GM18502 (cell line): ENCODE data around the gene TFB2M.

Experiments
- ATAC-seq: cut with Tn5 transposase; IDR thresholded peaks from one replicate; pipeline ENCODE4 v1.9.1; 2021; ENCODE audit warnings: mild to moderate bottlenecking; ENCODE audit not compliant: unreplicated experiment, poor library complexity

TFB2M gene

DNA sequence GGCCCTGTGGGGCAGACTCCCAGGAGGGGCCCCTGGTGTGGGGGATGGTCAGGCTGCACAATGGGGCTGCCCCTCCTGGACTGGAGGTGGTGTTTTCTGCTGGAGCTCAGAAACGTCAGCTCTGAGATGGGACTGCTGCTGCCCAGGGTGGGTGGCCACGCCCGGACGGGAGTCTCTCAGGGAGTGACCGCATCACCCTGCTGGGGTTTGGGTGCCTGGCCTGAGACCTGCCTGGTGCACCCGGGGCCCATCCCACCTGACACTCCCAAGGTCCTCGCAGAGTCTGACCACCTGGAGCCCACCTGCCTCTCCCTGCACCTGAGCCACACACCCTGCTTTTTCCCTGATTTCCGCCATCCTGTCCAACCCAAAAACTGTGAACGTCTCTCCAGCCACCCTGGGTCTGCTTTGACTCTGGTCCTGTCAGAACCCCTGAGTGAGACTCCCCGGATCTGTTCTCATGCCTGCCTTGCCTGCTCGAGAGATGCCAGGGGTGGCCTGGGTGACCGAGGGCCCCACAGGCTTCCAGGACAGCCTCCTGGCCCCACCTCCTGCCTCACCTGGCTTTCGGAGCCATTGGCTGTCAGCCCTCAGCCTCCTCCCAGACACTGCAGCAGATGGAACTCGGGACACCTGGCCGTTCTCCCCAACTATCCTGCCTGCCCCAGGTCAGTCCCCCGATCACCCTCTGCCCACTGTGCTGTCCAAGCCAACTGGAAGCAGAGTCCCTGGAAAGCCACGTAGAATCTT, 47.4 kb downstream of the TFB2M start:
- ATAC-seq: no peak

DNA sequence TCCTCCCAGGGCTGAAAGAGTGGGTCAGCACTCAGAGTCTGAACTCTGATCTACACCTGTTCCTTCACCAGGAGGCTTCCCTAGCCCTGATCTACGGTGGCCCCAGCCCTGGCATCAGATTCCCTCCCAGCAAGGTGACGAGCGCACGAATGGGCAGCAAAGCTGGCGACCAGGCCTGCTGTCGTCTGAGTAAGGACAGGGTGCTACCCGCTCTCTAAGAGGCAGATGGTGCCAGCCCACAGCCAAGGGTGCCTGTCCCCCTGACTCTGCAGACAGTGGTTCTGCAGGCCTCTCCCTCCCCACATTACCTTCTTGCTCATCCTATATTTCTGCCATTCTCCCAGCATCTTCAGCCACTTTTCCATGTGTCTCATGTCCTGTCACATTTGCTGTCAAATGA, 48.7 kb downstream of the TFB2M start:
- ATAC-seq: no peak

DNA sequence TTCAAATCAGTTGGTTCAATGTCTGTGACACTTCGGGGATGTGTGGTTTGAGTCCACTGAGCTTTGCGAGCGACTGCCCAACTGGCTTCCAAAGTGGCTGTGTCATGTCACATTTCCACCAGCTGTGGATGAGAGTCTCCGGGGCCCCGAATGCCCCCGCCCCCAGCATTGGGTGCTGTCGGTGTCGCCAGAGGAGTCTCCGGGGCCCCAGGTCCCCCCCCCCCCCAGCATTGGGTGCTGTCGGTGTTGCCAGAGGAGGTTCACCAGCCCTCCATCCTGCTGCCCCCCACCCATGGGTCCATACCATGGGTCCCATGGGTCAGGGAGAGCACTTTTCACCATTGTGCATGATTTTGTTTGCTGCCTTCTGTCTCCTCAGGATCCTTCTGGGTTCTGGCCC, 49.9 kb downstream of the TFB2M start:
- ATAC-seq: no peak

DNA sequence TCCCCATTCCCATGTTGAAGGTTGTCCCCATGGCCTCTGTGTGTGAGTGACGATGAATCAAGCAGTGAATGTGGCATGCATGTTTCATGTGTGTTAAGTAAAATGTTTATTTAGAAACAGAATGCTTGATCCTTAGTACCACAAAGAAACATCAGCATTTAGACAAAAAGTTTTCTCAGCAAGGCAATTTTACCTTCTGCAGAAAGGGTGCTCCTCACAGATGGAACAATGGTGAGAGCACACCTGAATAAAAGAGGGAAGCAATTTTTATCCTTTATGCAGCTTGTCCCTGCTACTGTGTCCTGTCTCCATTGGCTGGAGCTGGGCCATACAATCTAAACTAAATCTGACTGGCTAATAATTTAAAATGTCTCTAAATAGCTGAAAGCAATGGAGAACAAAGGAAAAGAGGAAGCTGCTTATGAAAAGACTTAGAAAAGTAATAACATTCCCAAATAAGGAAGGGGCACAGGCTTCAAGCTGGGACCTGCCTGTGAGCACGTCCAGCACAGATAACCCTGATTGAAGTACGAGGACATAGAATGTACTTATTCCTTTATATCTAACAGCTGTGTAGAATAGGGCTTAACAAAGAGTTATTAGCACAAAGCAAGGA, 50.6 kb downstream of the TFB2M start:
- no peak for ATAC-seq

DNA sequence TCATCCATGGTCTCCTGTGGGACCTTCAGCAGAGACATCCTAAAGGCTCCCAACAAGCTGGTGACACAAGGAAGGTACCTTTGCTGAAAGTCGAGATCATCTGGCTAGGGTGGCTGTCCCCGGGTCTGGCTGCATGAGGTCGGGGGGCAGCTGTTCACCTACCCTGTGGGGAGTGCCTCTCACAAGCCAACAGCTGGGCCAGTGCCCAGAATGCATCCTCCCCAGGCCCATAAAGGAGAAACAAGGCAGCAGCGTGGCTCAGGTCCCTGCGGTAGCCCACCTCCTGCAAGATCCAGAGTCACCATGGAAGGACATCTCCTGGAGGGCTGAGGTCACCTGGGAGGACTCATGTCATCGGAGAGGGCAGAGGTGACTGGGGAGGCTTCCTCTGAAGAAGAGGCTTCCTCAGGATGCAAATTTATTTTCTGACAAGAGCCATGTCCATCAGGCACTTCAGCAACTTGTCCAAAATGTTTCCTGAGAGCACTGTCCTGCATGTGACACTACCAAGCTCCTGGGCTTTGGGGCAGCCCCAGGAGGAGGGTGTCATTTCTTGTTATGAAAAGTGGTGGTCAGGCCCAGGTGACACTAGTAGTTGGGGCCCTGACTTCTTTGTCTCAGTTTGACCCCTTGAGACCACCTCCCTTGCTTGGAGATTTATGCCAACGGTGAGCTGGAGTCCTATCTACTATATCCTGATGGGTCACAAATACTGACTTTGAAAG, 52.3 kb downstream of the TFB2M start:
- no peak for ATAC-seq

DNA sequence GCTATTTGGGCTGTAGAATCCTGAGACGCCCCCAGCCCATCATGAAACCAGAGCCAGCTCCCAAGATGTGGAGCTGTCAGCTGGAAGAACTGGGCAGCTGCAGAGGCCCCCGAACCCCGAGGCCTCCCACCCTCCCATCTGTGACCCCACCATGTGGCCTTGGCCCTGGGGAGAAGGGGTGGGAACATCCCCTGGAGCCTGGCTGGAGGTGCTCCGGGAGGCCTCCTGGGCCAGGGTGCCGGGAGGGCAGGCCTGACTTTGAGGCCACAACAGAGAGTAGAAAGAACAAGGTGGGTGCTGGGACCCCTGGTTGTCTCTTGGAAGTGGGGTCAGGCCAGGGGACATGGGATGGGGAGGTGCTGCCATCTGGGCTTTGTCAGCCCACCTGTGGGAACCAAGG, 53.0 kb downstream of the TFB2M start:
- ATAC-seq: no peak

DNA sequence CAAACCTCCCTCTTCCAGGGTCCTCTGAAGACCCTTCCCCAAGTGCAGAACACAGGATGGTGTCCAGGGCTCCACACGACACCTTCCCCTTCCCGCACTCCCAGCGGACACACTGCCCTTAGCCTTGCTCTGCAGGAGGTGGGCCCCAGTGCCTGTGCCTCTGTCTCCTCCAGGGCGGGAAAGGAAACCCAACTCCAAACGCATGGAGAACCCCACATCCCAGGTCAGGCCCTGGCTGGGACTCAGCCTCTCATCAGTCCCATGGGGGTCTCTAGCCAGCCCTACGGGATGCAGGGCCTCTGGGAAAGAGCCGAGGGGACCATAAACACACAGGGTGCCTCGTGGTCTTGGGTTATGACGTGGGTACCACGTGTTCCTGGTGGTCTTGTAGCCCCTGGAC, 53.4 kb downstream of the TFB2M start:
- ATAC-seq: no peak

DNA sequence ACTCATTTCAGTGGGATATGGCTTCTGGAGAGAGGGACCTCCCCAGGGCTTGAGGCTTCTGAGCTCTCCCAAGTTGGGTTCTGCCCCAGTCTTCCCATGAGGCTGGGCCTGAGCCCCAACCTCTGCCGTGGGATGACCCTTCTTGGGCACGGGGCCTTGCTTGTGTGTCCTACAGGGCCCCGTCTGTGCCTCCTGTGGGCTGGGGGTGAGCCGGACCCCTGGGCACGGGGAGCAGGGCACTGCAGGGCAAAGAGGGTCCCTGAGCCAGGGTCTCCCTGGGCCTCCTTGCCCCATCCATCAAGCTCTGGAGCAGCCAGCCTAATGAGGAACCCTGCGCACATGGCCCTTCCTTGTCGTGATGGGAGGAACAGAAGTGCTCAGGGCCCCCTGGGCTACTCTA, 53.8 kb downstream of the TFB2M start:
- no peak for ATAC-seq

DNA sequence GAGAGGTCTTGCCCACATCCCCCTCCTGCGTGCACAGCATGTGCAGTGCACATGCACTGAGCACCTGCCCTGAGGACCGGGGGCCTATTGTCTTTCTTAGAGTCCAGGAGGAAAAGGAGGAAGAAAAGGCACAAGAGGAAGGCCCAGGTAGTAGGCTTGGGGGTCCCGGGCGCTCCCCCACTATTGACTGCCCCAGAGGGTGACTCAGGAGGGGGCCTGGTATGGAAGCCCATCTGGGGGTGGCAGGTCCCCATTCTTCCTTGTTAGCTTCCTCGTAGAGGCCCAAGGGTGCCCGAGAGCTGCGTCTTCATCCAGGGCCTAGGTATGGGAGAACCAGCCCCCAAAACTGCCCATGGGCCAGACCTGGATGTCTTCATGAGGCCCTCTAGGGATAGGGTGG, 54.9 kb downstream of the TFB2M start:
- no peak for ATAC-seq

DNA sequence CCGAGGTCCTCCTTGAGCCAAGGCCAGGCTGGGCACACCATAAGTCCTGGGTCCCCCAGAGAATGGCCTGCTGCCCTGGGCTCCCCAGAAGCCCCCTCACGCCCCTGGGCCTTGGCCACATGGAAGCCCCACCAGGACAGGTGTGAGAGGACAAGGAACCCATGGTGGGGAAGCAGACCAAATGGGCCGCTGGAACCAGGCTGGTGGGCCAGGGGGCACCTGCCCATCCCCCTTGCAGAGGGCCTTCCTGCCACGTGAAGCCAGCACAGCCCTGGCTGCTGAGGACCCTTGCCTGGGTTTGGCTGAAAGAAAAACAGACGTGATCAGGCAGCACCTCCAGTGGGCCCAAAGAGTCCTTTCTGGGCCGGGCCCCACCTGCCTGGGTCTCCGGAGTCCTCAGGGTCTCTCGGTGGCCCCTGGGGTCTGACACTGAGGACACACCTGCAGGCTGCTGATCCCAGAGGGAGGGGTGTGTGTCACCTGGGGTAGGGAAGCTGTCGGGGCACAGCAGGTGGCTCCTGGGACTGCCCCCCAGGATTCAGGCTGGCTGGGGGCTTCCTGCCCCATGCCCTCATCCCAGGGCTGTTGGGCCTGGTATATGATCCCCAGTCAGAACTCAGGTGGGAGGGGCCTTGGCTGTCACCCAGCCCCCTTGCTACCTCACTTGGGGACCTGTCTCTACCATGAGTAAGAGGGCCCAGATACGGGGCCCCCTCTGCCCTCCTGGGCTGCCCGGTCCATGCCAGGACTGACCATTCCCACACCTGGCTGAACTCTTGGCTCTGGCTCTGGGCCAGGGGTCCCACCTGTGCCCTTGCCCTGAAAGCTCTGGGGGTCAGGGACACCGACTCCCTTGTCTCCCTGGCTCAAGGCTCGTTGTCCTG, 55.7 kb downstream of the TFB2M start:
- no peak for ATAC-seq

DNA sequence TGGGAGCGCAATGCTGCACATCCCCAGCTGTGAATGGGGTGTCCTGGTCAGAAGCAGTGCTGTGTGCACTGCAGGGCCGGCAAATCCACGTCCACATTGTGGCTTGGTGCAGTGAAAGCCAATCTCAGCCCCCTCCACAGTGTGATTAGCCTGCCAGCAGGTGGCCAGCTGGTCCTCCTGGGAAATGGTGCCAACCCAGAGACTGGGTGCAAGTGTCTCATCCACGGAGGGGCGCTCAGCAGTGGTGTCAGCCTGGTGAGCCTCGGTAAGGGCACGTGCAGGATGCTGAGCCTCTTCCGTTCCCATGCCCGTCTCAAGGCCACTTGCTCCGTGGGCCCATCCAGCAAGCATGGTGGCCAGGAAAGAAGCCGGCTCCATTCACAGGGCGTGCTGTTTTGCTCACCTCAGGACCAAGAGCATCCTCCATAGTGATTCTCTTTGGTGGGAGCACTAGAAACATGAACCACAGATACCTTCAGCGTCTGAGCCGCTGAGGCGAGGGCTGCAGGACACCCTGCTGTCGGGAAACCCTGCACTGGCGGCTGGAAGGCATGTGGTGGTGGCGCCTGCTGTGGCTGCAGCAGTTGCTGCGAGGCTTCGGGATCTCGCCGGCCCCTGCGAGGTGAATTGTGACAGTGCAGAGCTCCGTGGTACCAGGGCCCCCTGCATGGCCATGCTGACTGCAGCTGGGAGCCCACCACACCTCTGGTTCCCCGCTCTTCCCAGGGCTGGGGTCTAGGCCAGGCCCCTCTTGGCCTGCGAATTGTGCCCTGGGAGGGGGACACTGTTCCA, 57.0 kb downstream of the TFB2M start:
- ATAC-seq: no peak

DNA sequence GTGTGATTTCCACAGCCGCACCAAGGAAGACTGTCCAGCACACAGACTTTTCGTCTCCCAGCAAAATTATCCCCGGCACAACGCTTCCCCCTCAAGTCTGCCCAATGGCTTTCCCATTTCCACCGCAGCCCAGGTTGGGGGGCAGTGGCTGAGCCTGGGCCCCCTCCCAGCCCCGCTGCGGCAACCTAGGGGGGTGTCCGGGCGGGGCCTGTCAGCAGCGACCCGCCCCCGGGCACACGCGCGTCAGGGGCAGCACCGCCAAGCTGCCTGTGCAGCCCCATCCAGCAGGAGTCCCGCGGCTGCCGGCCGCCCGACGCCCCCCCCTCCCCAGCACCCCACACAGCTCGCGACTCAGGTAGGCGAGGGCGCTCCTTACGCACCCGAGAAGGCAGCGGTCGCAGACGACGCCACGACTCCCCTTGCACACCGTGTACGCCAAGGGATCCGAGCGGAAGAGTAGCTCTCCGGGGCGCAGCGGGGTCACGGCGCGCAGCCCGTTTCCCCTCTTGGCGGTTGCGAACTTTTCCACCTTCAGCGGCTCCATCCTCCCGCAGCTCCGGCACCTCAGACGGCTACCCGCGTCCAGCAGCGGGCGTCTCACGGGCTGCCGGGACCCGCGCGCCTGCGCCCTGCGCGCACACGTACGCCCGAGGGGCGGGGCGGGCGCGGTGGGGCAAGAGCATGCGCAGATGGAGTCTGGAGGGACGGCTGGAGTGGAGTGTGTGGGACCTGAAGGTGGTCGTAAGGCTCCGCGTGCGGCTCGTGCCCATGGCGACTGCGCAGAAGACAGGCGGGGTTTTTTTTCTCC, 59.2 kb downstream of the TFB2M start, which contains the start of gene SMYD3:
Gene SMYD3, minus strand, starts transcription at position 606 of the 808 bp plus-strand sequence.
- peak; percentile 89 for ATAC-seq

DNA sequence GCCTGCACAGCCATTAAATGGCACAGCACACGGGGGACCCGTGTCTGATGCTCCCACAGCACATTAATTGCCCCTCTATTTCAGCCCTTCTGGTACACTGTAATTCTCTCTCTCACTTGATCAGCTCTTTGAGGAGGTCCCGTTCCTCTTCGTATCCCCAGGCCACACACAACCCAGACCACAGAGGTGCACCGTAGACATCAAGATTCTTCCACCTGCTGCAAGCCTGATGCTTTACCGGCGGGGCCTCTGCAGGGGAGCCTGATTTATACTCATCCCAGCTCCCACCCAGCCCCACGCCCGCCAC, 59.7 kb downstream of the TFB2M start:
- ATAC-seq: peak; percentile 15

DNA sequence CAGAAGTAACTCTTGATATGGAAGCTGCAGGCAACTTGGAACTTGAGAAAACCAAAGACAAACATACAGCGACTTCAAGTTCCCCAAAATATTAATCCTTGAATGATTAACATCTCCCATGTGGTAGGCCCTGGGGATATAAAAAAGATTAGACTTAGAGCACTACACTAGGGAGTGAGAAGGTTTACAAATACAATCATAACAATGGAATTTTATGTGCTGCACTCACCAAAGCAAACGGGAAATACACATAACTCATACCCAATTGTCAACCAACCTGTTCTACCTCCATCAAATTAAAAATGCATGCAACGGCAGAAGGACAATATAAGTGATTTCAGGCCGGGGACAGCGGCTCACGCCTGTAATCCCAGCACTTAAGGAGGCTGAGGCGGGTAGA, 62.7 kb downstream of the TFB2M start:
- no peak for ATAC-seq

DNA sequence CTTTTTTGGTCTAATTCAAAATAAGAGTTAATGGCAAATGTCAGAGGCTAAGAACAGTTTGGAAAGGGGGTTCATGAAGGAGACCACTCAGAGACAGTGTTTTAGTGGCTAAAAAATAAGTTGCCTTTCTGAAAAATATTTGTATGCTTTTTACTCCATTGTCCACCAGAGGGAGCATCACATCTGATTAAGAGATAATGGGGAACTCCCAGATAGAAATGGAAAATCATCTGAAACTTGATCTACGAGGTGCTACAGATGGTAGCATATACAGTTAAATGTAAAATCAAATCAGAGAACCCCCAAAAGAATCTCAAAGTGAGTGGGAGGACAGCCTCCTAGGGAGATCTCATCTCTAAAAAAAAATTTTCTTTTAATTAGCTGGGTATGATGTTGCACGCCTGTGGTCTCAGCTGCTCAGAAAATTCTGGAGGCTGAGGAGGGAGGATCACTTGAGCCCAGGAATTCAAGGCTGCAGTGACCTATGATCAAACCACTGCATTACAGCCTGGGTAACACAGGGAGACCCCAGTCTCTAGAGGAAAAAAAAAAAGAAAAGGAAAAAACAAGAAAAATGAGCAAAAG, 68.6 kb downstream of the TFB2M start:
- peak; percentile 72 for ATAC-seq

DNA sequence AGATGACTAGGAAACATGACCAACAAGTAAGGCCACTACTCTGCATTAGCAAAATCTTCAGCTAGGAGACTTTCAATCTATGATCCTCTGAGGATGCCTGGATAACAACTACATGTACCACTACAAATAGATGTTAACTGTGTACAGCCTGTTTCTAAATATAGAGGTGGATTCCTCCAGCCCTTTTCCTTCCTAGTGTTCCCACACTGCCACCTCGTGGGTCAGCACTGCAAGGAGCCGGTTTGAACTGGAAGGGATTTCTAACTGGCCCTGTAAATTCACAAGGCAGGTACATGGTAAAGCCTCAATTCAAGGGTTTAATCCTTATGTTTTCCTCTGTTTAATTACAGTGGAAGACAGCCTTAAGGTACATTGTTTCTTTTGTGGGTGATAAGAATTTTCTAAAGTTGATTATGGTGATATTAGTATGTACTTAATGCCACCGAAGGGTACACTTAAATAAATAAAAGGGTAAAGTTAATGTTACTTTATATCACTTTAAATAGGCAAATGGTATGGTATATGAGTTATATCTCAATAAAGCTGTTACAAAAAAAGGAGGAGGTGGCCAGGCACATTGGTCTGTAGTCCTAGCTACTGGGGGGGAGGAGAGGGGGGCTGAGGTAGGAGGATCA, 73.3 kb downstream of the TFB2M start:
- ATAC-seq: no peak

DNA sequence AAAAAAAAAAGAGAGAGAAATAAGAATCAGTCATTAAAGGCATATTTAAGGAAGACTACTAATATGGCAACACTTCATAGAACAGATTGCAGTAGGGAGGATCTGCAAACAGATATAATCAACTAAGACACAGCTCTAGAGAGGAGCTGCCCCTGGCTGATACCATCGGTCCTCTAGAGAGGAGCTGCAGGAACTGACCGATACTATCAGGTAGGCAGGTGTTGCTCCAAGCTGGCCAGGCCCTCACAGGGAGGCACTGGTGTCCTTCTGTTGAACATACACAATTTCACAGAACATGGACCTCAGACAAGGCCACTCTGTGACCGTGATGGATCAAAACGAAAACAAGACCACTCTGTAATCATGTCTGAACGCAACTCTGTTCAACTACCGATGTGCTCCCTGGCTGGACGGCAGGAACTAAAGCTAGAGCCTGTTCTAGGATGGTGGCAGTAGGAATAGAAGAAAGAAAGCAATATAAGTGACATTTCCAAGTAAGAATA, 74.5 kb downstream of the TFB2M start:
- ATAC-seq: no peak
